ENCODE data around the gene EPS8L2.

Gene EPS8L2

DNA sequence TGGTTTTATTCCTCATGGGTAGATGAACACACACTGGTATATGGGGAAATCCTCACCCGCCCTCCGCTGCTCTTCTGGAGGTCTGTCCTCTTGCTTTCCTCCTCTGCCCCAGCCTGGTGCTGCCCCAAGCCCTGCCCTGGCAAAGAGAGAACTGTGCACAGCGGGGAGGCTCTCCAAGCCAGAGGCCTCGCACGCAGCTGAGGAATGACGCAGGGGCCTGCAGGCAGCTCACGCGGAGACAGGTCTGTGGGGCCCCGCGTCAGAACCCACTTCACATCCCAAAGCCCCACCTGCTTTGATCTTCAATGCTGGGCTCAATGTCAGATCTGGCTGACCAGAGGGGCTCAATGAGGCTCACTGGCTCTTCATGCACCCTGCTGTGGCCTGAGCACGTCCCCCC is 61.2 kb downstream of the EPS8L2 start:
- no peak overlapping the region for H3K4me3 ChIP-seq (replicated peaks; ENCODE audit: low read depth, low read length)
- TF ChIP-seq, protein P1, sequence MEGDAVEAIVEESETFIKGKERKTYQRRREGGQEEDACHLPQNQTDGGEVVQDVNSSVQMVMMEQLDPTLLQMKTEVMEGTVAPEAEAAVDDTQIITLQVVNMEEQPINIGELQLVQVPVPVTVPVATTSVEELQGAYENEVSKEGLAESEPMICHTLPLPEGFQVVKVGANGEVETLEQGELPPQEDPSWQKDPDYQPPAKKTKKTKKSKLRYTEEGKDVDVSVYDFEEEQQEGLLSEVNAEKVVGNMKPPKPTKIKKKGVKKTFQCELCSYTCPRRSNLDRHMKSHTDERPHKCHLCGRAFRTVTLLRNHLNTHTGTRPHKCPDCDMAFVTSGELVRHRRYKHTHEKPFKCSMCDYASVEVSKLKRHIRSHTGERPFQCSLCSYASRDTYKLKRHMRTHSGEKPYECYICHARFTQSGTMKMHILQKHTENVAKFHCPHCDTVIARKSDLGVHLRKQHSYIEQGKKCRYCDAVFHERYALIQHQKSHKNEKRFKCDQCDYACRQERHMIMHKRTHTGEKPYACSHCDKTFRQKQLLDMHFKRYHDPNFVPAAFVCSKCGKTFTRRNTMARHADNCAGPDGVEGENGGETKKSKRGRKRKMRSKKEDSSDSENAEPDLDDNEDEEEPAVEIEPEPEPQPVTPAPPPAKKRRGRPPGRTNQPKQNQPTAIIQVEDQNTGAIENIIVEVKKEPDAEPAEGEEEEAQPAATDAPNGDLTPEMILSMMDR (IDR thresholded peaks at IDR 0.05; ENCODE audit: low read depth, low read length, missing control alignments) = no peak
- no peak for DNase-seq (ENCODE audit: extremely low read depth, low read depth)

DNA sequence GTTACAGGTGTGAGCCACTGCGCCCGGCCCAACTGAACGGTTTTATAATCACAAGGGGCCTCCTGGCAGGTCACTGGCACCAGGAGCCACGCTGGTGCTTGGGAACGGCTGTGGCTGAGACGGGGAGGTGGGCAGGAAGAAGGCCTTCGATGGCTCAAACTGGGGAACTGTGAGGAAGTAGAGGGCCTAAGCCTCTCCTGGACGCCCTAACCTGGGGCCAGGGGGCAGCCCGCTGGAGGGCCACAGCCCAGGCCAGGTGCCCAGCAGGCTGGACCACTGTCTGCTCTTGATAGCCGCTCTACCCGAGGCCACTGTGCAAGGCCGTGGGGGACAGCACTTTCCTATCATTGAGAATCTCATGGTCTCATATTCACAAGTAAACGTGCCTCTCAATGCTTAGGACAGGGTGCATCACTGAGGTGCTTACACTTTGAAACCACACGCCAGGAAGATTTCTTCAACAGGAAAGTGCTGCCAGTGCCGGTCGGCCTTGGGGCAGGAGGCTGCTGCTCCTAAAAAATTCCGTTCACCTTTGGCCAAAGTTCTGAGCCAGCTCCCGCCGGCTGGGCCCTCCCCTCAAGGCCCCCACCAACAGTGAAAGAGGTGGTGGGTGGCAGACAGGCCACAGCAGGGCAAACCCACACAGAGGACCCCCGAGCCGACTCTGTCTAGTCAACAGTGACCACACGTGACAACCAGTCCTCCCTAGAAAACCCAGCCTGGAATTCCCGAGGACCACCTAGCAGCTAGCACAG is 64.0 kb downstream of the EPS8L2 start:
- TF ChIP-seq, protein P1 (IDR thresholded peaks at IDR 0.05; ENCODE audit: low read depth, low read length, missing control alignments) = no peak
- H3K4me3 ChIP-seq (replicated peaks; ENCODE audit: low read depth, low read length) = no peak overlapping the region
- no peak for DNase-seq (ENCODE audit: extremely low read depth, low read depth)

DNA sequence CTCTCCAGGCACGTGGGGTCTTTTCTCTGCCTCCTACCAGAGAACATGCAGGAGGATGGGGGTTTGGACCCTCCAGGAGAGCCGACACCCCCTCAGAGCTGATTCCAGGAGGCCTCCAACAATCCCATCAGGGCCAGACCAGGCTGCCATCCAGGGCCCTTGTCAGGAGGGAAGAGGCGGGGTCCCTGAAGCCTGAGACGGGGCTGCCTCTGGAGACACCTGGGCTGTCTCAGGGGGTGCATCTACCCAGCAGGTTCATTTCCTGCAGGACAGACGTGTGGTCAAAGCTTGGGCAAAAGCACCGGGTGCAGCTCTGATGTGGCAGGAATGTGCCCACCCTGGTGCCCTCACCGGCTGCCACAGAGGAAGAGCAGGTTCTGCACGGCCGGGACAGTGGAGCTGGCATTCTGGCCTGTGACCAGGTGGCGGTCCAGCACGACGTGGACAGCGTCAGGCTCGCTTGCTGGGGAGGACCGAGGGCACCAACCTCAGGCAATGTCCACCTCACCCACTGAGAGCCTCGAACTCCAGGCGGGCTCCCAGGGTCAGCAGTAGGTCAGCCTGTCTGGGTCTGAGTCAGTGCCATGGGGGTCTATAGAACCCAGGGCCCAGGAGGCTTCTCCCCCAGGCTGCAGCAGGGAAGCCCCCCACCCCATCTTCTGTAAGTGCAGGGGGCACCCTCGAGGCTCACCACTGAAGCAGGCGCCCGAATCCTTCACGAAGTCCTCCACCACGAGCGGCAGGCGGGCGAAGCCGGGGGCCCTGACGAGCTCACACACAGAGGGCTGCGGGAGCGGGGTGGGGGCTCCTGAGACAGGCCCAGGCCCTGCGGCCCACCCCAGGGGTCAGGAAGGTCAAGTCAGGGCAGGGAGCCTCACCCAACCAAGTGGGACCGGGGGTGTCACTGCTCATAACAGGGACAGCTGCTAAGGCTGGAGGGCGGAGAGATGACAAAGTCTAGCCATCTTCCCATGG is 64.9 kb downstream of the EPS8L2 start:
- DNase-seq (ENCODE audit: extremely low read depth, low read depth) = no peak
- TF ChIP-seq, protein P1 (IDR thresholded peaks at IDR 0.05; ENCODE audit: low read depth, low read length, missing control alignments) = no peak

DNA sequence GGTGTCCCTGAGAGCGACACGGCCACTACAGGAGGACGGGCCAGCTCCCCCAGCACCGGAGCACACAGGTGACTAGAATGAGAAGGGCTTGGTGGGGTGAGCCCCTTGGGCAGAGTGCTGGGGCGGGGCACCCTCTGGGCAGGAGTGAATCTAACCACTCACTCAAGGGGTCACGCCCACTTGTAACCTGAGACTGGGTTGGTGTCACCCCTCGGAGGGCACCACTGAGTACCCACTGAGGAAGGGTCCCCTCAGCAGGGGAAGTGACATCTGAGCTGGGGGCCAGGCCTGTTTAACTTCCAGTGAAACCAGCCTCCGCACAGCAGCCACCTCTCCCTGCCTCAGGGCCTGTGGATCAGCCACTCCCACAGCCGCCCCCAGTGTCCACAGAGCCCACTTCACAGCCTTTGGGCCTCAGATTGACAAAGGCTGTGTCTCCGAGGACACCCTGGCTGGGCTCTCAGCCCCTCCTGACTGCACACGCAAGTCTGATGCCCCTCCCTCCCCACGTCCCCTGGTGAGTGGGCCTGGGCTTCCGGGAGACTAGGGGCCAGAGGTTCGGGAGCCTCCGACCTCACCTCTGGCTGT is 65.7 kb downstream of the EPS8L2 start:
- DNase-seq (ENCODE audit: extremely low read depth, low read depth) = no peak
- TF ChIP-seq, protein P1 (IDR thresholded peaks at IDR 0.05; ENCODE audit: low read depth, low read length, missing control alignments) = no peak
- H3K4me3 ChIP-seq (replicated peaks; ENCODE audit: low read depth, low read length) = no peak overlapping the region

More for the DNA sequence above, 64.9 kb downstream of the EPS8L2 start:
- no peak overlapping the region for H3K4me3 ChIP-seq (replicated peaks; ENCODE audit: low read depth, low read length)

DNA sequence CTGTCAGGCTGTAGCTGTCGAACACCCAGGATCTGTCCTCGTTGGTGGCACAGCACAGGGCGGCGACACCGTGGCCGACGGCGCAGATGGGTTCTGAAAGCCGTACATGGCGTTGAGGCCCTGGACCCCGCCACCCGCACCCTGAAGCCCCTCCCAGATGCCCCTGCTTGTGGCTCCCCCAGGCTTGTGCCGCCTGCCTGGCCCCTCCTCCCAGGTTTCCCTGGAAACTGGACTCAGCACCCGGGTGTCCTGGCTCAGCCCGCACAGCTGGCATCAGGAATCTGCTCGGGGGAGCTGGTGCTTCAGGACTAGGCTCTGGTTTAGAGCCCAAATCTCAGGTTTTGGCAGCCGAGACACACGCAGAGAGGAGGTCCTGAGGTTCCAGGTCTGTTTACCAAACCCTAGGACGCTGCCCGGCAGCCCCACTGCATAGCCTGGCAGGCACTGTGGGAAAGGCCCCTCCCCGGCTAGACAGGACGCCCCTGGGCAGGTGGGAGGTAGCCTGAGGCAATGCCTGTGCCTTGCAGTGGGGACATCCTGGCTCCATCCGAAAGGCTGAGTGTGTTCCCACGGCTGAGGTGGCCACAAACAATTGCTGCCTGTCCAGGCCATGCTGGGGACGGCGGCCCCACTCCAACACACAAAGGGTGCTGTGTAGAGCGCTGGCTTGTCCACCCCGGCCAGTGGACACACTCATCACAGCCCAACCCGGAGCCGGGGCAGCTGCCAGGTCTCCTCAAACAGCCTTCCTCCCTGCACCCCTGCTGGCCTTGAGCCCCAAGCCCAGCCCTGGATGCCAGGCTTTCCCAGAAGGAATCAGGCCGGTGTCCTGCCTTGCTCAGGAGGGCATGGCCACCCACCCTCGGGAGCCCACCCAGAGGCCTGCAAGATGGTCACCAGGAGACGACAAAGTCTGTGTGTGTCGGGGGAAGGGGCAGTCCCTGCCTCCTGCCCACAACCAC is 66.7 kb downstream of the EPS8L2 start:
- DNase-seq (ENCODE audit: extremely low read depth, low read depth) = no peak
- TF ChIP-seq, protein P1 (IDR thresholded peaks at IDR 0.05; ENCODE audit: low read depth, low read length, missing control alignments) = no peak
- H3K4me3 ChIP-seq (replicated peaks; ENCODE audit: low read depth, low read length) = no peak overlapping the region

DNA sequence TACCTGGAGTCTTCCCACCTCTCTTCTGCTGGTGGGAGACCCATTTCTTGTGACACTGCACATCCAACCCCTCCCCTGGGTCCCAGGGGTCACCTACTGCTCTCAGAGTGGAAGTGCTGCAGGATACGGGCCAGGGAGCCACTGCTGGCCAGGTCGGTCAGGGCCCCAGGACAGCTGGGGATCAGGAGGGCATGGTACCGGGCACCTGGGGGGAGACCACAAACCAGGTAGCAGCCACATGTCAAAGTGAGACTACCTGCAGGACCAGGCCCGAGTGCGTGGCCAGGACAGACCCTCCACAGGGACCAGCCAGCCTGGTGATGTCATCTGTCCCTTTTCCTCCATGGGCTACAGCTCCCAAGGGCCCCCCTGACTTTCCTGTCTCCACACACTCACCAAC is 67.4 kb downstream of the EPS8L2 start:
- DNase-seq (ENCODE audit: extremely low read depth, low read depth) = no peak

More for the DNA sequence above, 67.4 kb downstream of the EPS8L2 start:
- TF ChIP-seq, protein P1 (IDR thresholded peaks at IDR 0.05; ENCODE audit: low read depth, low read length, missing control alignments) = no peak
- H3K4me3 ChIP-seq (replicated peaks; ENCODE audit: low read depth, low read length) = no peak overlapping the region

Measured in HFF-Myc (cell line).